Smooth muscle cell (in vitro differentiated cells): ENCODE measurements around the gene PANK4. TPM values are rescaled to one million over a fixed set of nuclear protein-coding genes. Genes with fewer than 3 reads are reported as not detected.

Experiments
- DNase-seq: peaks from one replicate; lab custom pipeline; 2025; ENCODE audit not compliant: unreplicated experiment; lab: John Stamatoyannopoulos, UW
- H2AFZ ChIP-seq: fragments of 200-600 bp; sonication (generic); 2 replicates; pipeline ENCODE4 v1.6.0; 2016; ENCODE audit warnings: antibody characterized with exemption, low read depth, mild to moderate bottlenecking
- H3F3A ChIP-seq: fragments of 200-600 bp; sonication (generic); 2 replicates; pipeline ENCODE4 v1.6.0; 2017; ENCODE audit warnings: antibody characterized with exemption, low read depth
- H3K27ac ChIP-seq: fragments of 200-600 bp; sonication (generic); 2 replicates; pipeline ENCODE4 v1.5.1; 2016; ENCODE audit warnings: low read depth, mild to moderate bottlenecking
- H3K27me3 ChIP-seq: fragments of 200-600 bp; sonication (generic); 2 replicates; pipeline ENCODE4 v1.6.1; 2016; ENCODE audit warnings: low read depth, mild to moderate bottlenecking
- H3K36me3 ChIP-seq: fragments of 200-600 bp; sonication (generic); 2 replicates; pipeline ENCODE4 v1.5.1; 2016; ENCODE audit warnings: low read depth
- H3K4me1 ChIP-seq: fragments of 200-600 bp; sonication (generic); 2 replicates; pipeline ENCODE4 v1.5.1; 2016; ENCODE audit warnings: low read depth
- H3K4me2 ChIP-seq: fragments of 200-600 bp; sonication (generic); 2 replicates; pipeline ENCODE4 v1.6.0; 2016; ENCODE audit warnings: mild to moderate bottlenecking
- H3K4me3 ChIP-seq: fragments of 200-600 bp; sonication (generic); 2 replicates; pipeline ENCODE4 v1.5.1; 2016; ENCODE audit warnings: mild to moderate bottlenecking
- H3K79me2 ChIP-seq: fragments of 200-600 bp; sonication (generic); 2 replicates; pipeline ENCODE4 v1.6.0; 2016; ENCODE audit warnings: low read depth, mild to moderate bottlenecking
- H3K9ac ChIP-seq: fragments of 200-600 bp; sonication (generic); 2 replicates; pipeline ENCODE4 v1.6.0; 2016; ENCODE audit warnings: low read depth
- H3K9me3 ChIP-seq: fragments of 200-600 bp; sonication (generic); replicated peaks from 2 replicates; pipeline ENCODE4 v1.5.1; 2016; ENCODE audit warnings: low read depth
- H4K20me1 ChIP-seq: fragments of 200-600 bp; sonication (generic); 2 replicates; pipeline ENCODE4 v1.6.0; 2016; ENCODE audit warnings: low read depth
- CTCF ChIP-seq: fragments of 200-600 bp; sonication (generic); IDR thresholded peaks from 2 replicates; pipeline ENCODE4 v1.5.1; 2017; ENCODE audit warnings: borderline replicate concordance, mild to moderate bottlenecking, antibody characterized with exemption; ENCODE audit not compliant: insufficient read depth, poor library complexity, severe bottlenecking
- WGBS: methylation state at CpG from one replicate; pipeline ENCODE4 v1.1.7; 2016; ENCODE audit warnings: low lambda C conversion rate; 5-methylcytosine and 5-hydroxymethylcytosine counted together
- polyA plus RNA-seq: library from polyadenylated mRNA; unstranded; fragments of >200 nt; fragmentation: Nextera tagmentation; extraction: Ambion mirVana; gene quantifications from 2 replicates; pipeline ENCODE4 v1.2.1, GENCODE V29; 2016
- total RNA-seq: library from RNA; depleted of rRNA; stranded (reverse); fragments of >200 nt; gene quantifications from 2 replicates; pipeline ENCODE4 v1.2.3, GENCODE V29; 2014

The PANK4 gene
- total and polyA plus RNA-seq, 2 experiments from 2014 or later: 28.4 to 28.7 TPM

- H2AFZ ChIP-seq: no peak overlapping the region
- WGBS: 59% methylated on average over 10 of the region's 10 CpGs
- peaks cover 31% of the 10 kb centered on the region for H3K4me1 ChIP-seq
- H3K4me3 ChIP-seq: no peak overlapping the region
- H3K27me3 ChIP-seq: peaks cover 51% of the 10 kb centered on the region
- H3K27ac ChIP-seq: no peak overlapping the region
- H3K79me2 ChIP-seq: peaks cover 25% of the 10 kb centered on the region
- no peaks in the 10 kb centered on the region for H3F3A ChIP-seq
- no peaks in the 10 kb centered on the region for H3K9me3 ChIP-seq
- no peak for DNase-seq
- peaks cover 24% of the 10 kb centered on the region for H4K20me1 ChIP-seq
- H3K4me2 ChIP-seq: no peak overlapping the region
- no peak overlapping the region for H3K9ac ChIP-seq
- no peak for TF ChIP-seq CTCF
- H3K36me3 ChIP-seq: no peaks in the 10 kb centered on the region
These were observed 2.2 kb upstream of the PANK4 start for GRCh38 chr1:2528611-2528965.

GRCh38 chr1:2528016-2528415, 1.6 kb upstream of the PANK4 start:
- H3K4me3 ChIP-seq: no peak overlapping the region
- H3F3A ChIP-seq: no peaks in the 10 kb centered on the region
- peaks cover 31% of the 10 kb centered on the region for H3K79me2 ChIP-seq
- no peak overlapping the region for H3K27ac ChIP-seq
- H2AFZ ChIP-seq: no peak overlapping the region
- H3K36me3 ChIP-seq: no peaks in the 10 kb centered on the region
- H3K4me2 ChIP-seq: no peak overlapping the region
- peaks cover 48% of the 10 kb centered on the region for H3K27me3 ChIP-seq
- 83% methylated on average over 12 of the region's 12 CpGs for WGBS
- no peak for DNase-seq
- peaks cover 30% of the 10 kb centered on the region for H4K20me1 ChIP-seq
- no peaks in the 10 kb centered on the region for H3K9me3 ChIP-seq
- no peak for TF ChIP-seq CTCF
- peaks cover 25% of the 10 kb centered on the region for H3K4me1 ChIP-seq
- no peak overlapping the region for H3K9ac ChIP-seq

GRCh38 chr1:2527556-2527860, 1.1 kb upstream of the PANK4 start:
- H3F3A ChIP-seq: no peaks in the 10 kb centered on the region
- no peak for DNase-seq
- H3K79me2 ChIP-seq: peaks cover 34% of the 10 kb centered on the region
- no peaks in the 10 kb centered on the region for H3K9me3 ChIP-seq
- H4K20me1 ChIP-seq: peaks cover 35% of the 10 kb centered on the region
- H3K36me3 ChIP-seq: no peaks in the 10 kb centered on the region
- no peak overlapping the region for H3K4me3 ChIP-seq
- WGBS: 94% methylated on average over 4 of the region's 4 CpGs
- peaks cover 46% of the 10 kb centered on the region for H3K27me3 ChIP-seq
- no peak overlapping the region for H3K4me2 ChIP-seq
- TF ChIP-seq CTCF: no peak
- no peak overlapping the region for H2AFZ ChIP-seq
- no peak overlapping the region for H3K27ac ChIP-seq
- H3K9ac ChIP-seq: no peak overlapping the region
- peaks cover 22% of the 10 kb centered on the region for H3K4me1 ChIP-seq

DNA sequence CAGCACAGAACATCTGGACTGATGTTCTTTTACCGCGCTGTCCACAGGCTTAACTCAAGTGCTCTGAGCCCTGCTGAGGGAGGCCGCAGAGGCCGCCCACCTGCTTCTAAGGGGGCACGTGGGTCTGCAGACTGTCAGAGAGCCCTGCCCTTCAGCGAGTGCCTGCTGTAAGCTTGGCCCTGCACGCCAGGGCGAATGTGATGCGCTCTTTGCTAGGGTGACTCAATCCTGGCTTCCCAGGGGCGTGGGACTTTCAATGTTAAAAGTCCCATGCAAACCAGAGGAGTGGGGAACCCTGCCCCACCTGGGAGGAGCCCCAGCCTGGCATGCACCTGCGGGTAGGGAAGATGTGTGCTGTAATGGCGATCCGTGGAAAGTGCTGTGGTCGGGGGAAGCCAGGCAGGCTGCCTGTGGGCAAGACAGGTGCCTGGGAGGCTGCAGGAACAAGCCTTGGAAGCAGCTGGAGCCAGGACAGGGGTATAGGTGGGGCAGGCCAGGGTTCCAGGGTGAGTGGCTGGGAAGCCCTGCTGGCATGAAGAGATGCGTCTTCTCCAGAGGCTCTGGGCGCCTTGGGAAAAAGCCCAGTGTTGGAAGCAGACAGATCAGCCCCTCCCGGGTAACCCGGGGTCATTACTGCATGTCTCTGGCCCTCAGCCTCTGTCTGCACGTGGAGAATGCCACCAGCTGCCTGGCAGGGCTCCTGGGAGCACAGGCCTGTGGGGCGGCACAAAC, 594 bp upstream of the PANK4 start:
- Histone ChIP-seq H3K4me1 (peaks cover 22% of the 10 kb centered on the region), H3F3A (no peaks in the 10 kb centered on the region), H3K9ac (peak overlapping the region; percentile 83), H4K20me1 (peaks cover 40% of the 10 kb centered on the region), H3K9me3 (no peaks in the 10 kb centered on the region), H3K79me2 (peaks cover 39% of the 10 kb centered on the region), H3K36me3 (no peaks in the 10 kb centered on the region), H3K4me3 (peak overlapping the region; percentile 99), H3K27me3 (peaks cover 41% of the 10 kb centered on the region), H2AFZ (no peak overlapping the region), H3K27ac (peak overlapping the region; percentile 81), H3K4me2 (peak overlapping the region; percentile 84)
- 42% methylated on average over 20 of the region's 20 CpGs for WGBS
- TF ChIP-seq CTCF: no peak
- peak; percentile 63 for DNase-seq
